ENCODE data around the gene LSP1.

Gene LSP1

DNA sequence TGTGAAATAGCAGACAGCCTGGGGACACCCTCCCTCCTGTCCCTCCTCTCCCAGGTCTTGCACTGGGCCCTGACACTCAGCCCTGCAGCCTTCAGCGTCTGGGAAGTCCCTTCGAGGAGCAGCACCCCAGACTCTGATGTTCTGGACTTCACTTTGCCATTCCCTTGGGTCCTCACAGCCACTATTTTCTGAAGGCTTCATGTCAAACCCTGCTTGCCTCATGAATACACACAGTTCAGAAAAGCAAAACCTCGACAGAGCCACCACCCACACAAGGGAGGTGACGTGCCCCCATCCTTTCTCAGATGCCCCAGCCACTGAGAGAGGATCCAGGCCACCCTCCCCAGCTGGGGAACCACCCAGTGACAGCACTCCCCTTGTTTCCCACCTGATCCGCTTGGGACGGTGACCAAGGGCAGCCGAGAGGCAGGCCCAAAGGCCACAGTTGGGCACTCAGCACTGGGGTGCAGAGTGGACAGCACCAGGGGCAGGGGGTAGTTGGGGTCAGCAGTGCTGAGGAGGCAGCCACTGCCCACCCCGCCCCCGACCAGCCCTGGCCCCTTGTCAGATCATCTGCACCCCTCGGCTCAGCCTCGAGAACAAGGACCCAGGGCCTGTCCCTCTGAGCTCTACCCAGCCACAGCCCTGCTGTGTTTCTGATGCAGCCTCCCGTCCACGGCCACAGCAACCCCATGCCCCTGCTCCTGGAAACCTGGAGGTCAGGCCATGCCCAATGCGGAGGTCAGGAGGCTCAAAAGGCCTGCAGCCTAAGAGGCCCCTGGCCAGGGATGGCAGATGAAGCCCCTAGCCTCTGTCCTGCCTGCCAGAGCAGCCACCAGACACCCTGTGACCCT, 63.5 kb downstream of the LSP1 start:
- no peaks in the 10 kb centered on the region for H3K36me3 ChIP-seq (ENCODE audit: control insufficient read depth in 5 of 5, insufficient read depth in 5 of 5, low read length in 5 of 5)
- peak overlapping the region in 1 of 5 donors; percentile 30 for H3K9ac ChIP-seq (ENCODE audit: low read length in 5 of 5)
- no peak overlapping the region for H3K4me3 ChIP-seq (ENCODE audit: low read depth in 1 of 5, low read length in 5 of 5)
- peaks cover 0 to 12% (median 2%) of the 10 kb centered on the region in 5 donors for H3K27me3 ChIP-seq (ENCODE audit: control insufficient read depth in 5 of 5, insufficient read depth in 4 of 5, low read length in 5 of 5)
- no peaks in the 10 kb centered on the region for H3K9me3 ChIP-seq (ENCODE audit: control insufficient read depth in 5 of 5, low read length in 5 of 5)
- peaks cover under 1 to 73% (median 29%) of the 10 kb centered on the region in 5 donors for H3K4me1 ChIP-seq (ENCODE audit: control insufficient read depth in 5 of 5, insufficient read depth in 5 of 5, low read length in 5 of 5)
- H3K27ac ChIP-seq (ENCODE audit: low read depth, low read length): no peak overlapping the region

DNA sequence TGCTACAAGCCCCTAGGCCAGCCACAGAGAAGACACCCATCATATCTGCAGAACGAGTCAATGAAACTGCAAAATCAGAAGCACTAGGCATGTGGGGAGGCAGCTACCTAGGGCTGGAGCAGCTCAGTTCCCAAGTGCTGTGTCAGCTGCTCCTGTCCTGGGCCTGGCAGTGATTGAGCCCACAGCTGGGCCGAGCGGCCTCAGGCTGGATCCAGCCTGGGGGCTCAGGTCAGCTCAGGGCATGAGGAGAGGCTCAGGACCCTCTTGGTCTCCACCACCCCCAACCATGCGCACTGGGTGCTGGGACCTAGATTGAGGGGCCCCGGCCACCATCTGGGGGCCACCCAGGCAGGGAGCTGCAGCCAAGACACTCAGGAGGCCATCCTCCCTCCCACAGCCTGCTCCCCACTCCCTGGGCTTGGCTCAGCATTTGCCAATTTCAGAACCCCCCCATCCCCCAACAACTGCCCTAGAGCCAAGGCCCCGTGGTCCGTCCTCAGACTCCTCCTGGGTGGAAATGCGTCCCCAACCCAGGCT, 64.2 kb downstream of the LSP1 start:
- peaks cover 3 to 73% (median 36%) of the 10 kb centered on the region in 5 donors for H3K4me1 ChIP-seq (ENCODE audit: control insufficient read depth in 5 of 5, insufficient read depth in 5 of 5, low read length in 5 of 5)

DNA sequence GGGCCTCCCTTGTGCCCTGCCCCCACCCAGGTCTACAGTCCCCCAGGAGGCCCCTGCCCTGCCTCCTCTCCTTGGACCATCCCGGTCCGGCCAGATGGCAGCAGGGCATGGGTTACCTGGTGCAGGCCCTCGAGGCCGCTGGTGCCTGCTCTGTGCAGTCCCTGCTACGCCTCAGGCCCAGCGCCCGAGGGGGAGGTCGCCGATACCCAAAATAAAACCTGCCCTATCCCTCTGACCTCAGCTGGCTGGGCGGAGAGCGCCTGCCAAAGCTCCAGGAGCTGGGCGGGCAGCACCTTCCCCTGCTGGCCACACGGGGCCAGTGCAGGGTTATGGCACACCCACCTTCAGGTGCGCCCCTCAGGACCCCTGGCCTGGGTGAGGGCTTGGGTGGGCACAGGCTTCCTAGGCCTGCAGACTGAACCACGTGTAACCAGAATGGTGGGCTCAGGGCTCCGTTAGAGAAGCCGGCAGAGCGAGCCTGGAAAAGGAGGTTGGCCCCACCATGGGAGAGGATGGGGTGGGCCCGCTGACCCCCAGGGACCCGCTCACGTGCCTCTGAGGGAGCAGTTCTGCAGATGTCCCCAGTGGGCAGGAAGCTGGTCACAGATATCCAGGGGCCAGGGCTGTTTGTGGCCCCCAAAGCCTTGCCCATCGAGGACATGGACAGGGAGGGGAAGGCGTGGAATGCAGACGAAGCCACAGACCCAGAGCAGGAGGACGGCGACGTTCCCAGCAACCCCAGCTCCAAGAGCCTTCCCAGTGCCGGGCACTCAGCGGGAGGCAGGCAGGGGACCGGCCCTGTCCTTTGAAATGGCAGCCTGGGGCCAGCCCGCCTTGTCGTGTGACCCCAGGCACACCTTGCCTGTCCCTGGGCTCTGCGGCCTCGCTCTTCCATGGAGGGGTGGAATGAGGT, 64.9 kb downstream of the LSP1 start:
- Histone ChIP-seq H3K36me3 (ENCODE audit: control insufficient read depth in 5 of 5, insufficient read depth in 5 of 5, low read length in 5 of 5) (no peaks in the 10 kb centered on the region), H3K4me1 (ENCODE audit: control insufficient read depth in 5 of 5, insufficient read depth in 5 of 5, low read length in 5 of 5) (peaks cover 4 to 73% (median 43%) of the 10 kb centered on the region in 5 donors), H3K9me3 (ENCODE audit: control insufficient read depth in 5 of 5, low read length in 5 of 5) (no peaks in the 10 kb centered on the region), H3K27me3 (ENCODE audit: control insufficient read depth in 5 of 5, insufficient read depth in 4 of 5, low read length in 5 of 5) (peaks cover 0 to 12% (median 5%) of the 10 kb centered on the region in 5 donors), H3K9ac (ENCODE audit: low read length in 5 of 5) (no peak overlapping the region), H3K4me3 (ENCODE audit: low read depth in 1 of 5, low read length in 5 of 5) (no peak overlapping the region), H3K27ac (ENCODE audit: low read depth, low read length) (no peak overlapping the region)

More for the DNA sequence above, 64.2 kb downstream of the LSP1 start:
- H3K27me3 ChIP-seq (ENCODE audit: control insufficient read depth in 5 of 5, insufficient read depth in 4 of 5, low read length in 5 of 5): peaks cover 0 to 12% (median 4%) of the 10 kb centered on the region in 5 donors
- H3K9ac ChIP-seq (ENCODE audit: low read length in 5 of 5): peak overlapping the region in 1 of 5 donors; percentile 30
- H3K36me3 ChIP-seq (ENCODE audit: control insufficient read depth in 5 of 5, insufficient read depth in 5 of 5, low read length in 5 of 5): no peaks in the 10 kb centered on the region
- H3K27ac ChIP-seq (ENCODE audit: low read depth, low read length): no peak overlapping the region
- H3K9me3 ChIP-seq (ENCODE audit: control insufficient read depth in 5 of 5, low read length in 5 of 5): no peaks in the 10 kb centered on the region
- H3K4me3 ChIP-seq (ENCODE audit: low read depth in 1 of 5, low read length in 5 of 5): no peak overlapping the region

DNA sequence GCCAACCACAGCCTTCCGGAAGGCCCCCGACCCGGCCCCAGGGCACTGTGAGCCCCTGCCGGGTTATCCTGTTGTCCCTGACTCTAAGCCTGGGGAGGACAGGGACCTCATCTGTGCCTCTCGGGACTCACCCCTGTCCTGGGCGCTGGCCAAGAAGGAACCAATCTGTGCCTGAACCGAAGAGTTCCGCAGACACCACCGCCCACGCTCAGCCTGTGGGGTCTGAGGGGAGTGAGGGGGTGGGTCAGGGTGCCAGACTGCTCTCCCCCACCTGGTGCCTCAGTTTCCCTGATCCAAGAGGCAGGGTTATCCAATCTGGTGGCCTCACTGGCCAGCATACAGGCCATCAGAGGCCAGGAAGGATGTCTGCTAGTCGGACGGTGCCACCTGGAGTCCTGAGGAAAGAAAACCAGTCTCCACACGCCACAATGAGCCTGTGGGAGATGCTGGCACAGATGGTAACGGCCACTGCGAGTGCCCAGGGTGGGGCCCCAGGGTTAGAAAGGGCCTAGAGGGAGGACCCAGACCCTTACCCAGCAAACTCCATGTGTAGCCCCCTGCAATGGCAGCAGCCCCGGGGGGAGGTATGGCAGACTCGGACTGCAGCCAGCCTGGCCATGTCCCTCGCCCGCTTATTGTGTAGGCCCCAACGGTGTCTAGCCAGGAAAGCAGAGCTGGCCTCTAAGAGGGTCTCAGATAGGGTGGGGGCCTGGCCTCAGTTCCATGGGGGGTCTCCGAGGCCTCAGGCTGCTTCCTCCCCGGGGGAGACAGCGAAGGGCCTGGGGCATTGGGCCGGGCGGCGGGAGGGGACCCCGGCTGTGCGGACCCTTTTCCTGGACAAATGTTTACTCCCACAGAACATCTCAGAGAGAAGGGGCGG, 65.8 kb downstream of the LSP1 start:
- H3K27ac ChIP-seq (ENCODE audit: low read depth, low read length): no peak overlapping the region
- H3K4me1 ChIP-seq (ENCODE audit: control insufficient read depth in 5 of 5, insufficient read depth in 5 of 5, low read length in 5 of 5): peaks cover 4 to 77% (median 46%) of the 10 kb centered on the region in 5 donors

DNA sequence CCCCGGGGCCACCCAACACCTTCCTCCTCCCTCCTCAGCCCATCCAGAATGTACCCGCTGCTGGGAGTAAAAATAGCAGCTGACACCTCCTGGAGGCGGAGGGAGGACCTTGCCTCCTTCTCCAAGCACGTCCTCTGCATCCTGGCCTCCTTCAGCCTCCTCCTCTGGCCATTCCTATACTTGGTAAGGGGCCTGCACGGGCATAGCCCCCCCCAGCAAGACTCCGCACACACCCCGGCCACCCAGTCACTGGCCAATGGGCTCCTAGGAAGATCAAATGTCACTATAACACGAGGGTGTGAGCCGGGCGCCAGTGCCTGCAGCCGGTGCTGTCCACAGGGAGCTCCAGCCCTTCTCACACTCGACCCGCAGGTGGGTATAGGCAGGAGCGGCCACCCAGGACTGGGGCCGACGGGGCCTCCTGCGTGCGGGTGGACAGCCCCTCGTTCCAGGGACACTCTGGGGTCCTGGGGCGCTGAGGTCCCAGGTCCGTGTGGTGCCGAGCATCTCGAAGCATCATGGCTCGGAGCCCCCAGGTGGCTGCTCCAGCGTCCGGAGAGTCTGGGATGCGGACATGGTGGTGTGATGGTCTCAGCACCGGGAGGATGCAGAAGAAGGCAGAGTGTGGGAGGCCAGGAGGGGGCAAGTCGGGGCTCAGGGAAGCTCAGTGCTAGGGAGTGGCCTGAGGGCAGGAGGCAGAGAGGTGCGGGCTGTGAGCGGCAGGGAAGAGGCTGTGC, 66.7 kb downstream of the LSP1 start, which contains the start of gene TNNT3:
TNNT3 (plus strand) TSS at position 313 of the 737 bp plus-strand sequence. CDS start 3,172 bp downstream, outside the sequence.
- peaks cover 0 to 22% (median 8%) of the 10 kb centered on the region in 5 donors for H3K27me3 ChIP-seq (ENCODE audit: control insufficient read depth in 5 of 5, insufficient read depth in 4 of 5, low read length in 5 of 5)
- peaks cover 4 to 76% (median 46%) of the 10 kb centered on the region in 5 donors for H3K4me1 ChIP-seq (ENCODE audit: control insufficient read depth in 5 of 5, insufficient read depth in 5 of 5, low read length in 5 of 5)
- H3K9me3 ChIP-seq (ENCODE audit: control insufficient read depth in 5 of 5, low read length in 5 of 5): no peaks in the 10 kb centered on the region
- H3K27ac ChIP-seq (ENCODE audit: low read depth, low read length): no peak within 1 kb of the TSS
- H3K4me3 ChIP-seq (ENCODE audit: low read depth in 1 of 5, low read length in 5 of 5): no peak within 1 kb of the TSS
- H3K9ac ChIP-seq (ENCODE audit: low read length in 5 of 5): no peak within 1 kb of the TSS
- no peaks in the 10 kb centered on the region for H3K36me3 ChIP-seq (ENCODE audit: control insufficient read depth in 5 of 5, insufficient read depth in 5 of 5, low read length in 5 of 5)

More for the DNA sequence above, 65.8 kb downstream of the LSP1 start:
- Histone ChIP-seq H3K36me3 (ENCODE audit: control insufficient read depth in 5 of 5, insufficient read depth in 5 of 5, low read length in 5 of 5) (no peaks in the 10 kb centered on the region), H3K4me3 (ENCODE audit: low read depth in 1 of 5, low read length in 5 of 5) (no peak overlapping the region), H3K9me3 (ENCODE audit: control insufficient read depth in 5 of 5, low read length in 5 of 5) (no peaks in the 10 kb centered on the region), H3K27me3 (ENCODE audit: control insufficient read depth in 5 of 5, insufficient read depth in 4 of 5, low read length in 5 of 5) (peaks cover 0 to 13% (median 8%) of the 10 kb centered on the region in 5 donors), H3K9ac (ENCODE audit: low read length in 5 of 5) (no peak overlapping the region)

DNA sequence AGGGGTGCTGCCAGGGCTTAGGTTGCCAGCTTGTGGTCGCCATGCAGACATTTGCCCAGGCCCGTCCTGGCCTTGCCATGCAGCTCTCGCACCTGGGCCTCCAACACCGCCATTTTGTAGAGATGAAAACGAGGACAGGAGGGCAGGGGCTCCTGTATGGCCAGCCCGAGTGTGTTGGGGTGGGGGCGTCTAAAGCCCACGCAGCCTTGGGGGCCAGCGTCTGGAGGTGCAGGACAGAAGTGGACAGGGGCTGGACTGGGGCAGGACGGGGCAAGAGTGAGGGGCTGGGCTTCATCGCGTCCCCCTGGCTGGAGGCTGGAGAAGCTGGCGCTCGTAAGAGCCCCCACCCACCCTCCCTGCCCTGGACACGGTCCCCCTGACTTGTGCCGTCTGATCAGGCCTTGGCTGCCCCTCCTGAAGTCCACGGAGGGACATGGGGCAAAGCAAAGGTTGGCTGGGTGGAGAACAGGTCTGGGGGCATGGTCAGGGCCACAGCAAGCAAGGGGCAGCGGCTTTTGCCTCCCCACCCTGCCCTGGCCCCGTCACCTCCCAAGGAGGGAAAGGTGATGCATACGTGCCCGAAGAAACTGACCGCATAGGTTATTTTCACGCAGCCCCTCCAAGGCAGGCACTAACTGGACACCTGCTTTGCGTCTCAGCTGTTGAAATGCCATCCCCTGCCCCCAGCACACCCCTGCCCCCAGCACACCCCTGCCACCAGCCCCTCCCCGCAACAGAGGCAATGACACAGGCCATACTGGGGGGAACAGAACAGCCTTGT, 67.4 kb downstream of the LSP1 start:
- Histone ChIP-seq H3K9ac (ENCODE audit: low read length in 5 of 5) (no peak overlapping the region), H3K27me3 (ENCODE audit: control insufficient read depth in 5 of 5, insufficient read depth in 4 of 5, low read length in 5 of 5) (peaks cover 0 to 24% (median 8%) of the 10 kb centered on the region in 5 donors), H3K4me3 (ENCODE audit: low read depth in 1 of 5, low read length in 5 of 5) (no peak overlapping the region), H3K27ac (ENCODE audit: low read depth, low read length) (peak overlapping the region; percentile 65), H3K36me3 (ENCODE audit: control insufficient read depth in 5 of 5, insufficient read depth in 5 of 5, low read length in 5 of 5) (no peaks in the 10 kb centered on the region), H3K9me3 (ENCODE audit: control insufficient read depth in 5 of 5, low read length in 5 of 5) (no peaks in the 10 kb centered on the region), H3K4me1 (ENCODE audit: control insufficient read depth in 5 of 5, insufficient read depth in 5 of 5, low read length in 5 of 5) (peaks cover 4 to 80% (median 46%) of the 10 kb centered on the region in 5 donors)

DNA sequence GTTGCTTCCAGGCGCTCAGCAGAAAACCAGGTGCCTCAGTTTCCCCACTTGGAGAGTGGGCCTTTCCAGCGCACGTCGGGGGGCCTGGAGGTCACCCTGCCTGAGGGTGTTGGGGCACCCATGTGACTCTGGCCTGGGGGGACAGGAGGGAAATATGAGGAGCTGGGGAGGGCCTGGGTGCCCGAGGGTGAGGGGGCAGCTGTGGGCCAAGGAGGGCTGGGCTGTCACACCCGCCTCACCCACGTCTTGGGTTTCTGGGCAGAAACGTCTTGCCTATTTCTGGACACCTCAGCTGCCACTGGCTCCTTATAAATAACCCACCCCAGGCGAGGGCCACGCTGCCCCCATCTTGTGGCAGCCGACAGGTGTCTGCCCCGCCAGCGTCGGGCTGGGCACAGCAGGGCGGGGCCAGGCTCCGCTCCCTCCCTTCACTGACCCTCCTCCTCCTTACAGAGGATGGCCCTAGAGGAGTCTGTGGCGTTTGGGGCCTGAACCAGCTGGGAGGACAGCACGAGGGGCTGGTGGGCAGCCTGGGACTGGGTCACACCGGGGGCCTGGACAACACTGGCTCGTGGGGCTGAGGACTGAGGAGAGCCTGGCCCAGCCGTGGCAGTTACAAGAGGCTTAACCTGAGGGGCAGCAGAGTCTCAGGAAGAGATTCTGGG, 68.2 kb downstream of the LSP1 start:
- peaks cover 0 to 29% (median 8%) of the 10 kb centered on the region in 5 donors for H3K27me3 ChIP-seq (ENCODE audit: control insufficient read depth in 5 of 5, insufficient read depth in 4 of 5, low read length in 5 of 5)

DNA sequence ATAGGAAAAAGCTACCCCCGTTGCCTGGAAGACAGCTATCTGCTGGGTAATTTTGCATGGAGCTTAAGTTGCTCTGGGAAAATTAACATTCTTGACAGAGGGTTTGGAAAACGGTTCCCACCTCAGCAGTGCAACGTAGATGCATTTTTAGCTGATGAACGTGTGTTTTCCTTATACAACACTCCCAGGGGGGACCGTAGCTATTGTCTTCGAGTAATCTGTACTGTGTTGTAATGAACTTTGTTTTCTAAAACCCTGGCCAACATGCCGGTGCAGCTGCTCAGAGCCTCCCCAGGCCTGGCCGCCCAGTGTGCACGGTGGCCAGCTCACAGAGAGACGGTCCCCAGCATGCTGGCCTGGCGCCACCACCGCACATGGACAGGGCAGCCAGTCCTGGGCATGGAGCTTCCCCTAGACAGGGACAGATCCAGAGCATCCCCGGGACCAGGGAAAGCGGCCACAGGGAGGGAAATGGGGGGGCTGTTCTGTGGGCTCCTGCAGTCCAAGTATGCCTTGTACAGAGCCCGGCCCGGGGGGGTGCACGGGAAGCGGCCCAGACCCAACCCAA, 68.8 kb downstream of the LSP1 start:
- peak overlapping the region; percentile 65 for H3K27ac ChIP-seq (ENCODE audit: low read depth, low read length)
- peaks cover 4 to 86% (median 50%) of the 10 kb centered on the region in 5 donors for H3K4me1 ChIP-seq (ENCODE audit: control insufficient read depth in 5 of 5, insufficient read depth in 5 of 5, low read length in 5 of 5)
- H3K4me3 ChIP-seq (ENCODE audit: low read depth in 1 of 5, low read length in 5 of 5): peak overlapping the region in 1 of 5 donors; percentile 11

More for the DNA sequence above, 68.2 kb downstream of the LSP1 start:
- H3K36me3 ChIP-seq (ENCODE audit: control insufficient read depth in 5 of 5, insufficient read depth in 5 of 5, low read length in 5 of 5): no peaks in the 10 kb centered on the region
- peaks cover 4 to 84% (median 46%) of the 10 kb centered on the region in 5 donors for H3K4me1 ChIP-seq (ENCODE audit: control insufficient read depth in 5 of 5, insufficient read depth in 5 of 5, low read length in 5 of 5)
- no peak overlapping the region for H3K4me3 ChIP-seq (ENCODE audit: low read depth in 1 of 5, low read length in 5 of 5)
- H3K9ac ChIP-seq (ENCODE audit: low read length in 5 of 5): no peak overlapping the region
- H3K9me3 ChIP-seq (ENCODE audit: control insufficient read depth in 5 of 5, low read length in 5 of 5): no peaks in the 10 kb centered on the region
- H3K27ac ChIP-seq (ENCODE audit: low read depth, low read length): peak overlapping the region; percentile 65

More for the DNA sequence above, 68.8 kb downstream of the LSP1 start:
- no peaks in the 10 kb centered on the region for H3K9me3 ChIP-seq (ENCODE audit: control insufficient read depth in 5 of 5, low read length in 5 of 5)
- no peaks in the 10 kb centered on the region for H3K36me3 ChIP-seq (ENCODE audit: control insufficient read depth in 5 of 5, insufficient read depth in 5 of 5, low read length in 5 of 5)
- H3K9ac ChIP-seq (ENCODE audit: low read length in 5 of 5): no peak overlapping the region
- H3K27me3 ChIP-seq (ENCODE audit: control insufficient read depth in 5 of 5, insufficient read depth in 4 of 5, low read length in 5 of 5): peaks cover 5 to 29% (median 8%) of the 10 kb centered on the region in 5 donors

All from subcutaneous abdominal adipose tissue (tissue), 5 donors.